Sigmoid colon (tissue), 7 donors: Measurements from ENCODE around the gene DYNC1LI2. TPM values are rescaled to one million over a fixed set of nuclear protein-coding genes. Genes with fewer than 3 reads are reported as not detected.
A peak's percentile ranks its signal among the peaks of the same experiment; 100 is the strongest.

Experiments used
- DNase-seq: peaks from one replicate; pipeline ENCODE4 v3.0.0-alpha.2; 2019
- H3K27ac ChIP-seq, 4 donors: fragments of 200-600 bp; sonication (generic); one replicate each; pipeline ENCODE4 v1.5.1; 2016 to 2019; ENCODE audit warnings: mild to moderate bottlenecking in 1 of 4
- H3K27me3 ChIP-seq, 3 donors: fragments of 200-600 bp; sonication (generic); one replicate each; pipeline ENCODE4 v1.5.1; 2019; ENCODE audit warnings: mild to moderate bottlenecking in 1 of 3
- H3K36me3 ChIP-seq, 4 donors: fragments of 200-600 bp; sonication (generic); one replicate each; pipeline ENCODE4 v1.5.1; 2016 to 2019
- H3K4me1 ChIP-seq, 4 donors: fragments of 200-600 bp; sonication (generic); one replicate each; pipeline ENCODE4 v1.5.1; 2017 to 2019
- H3K4me3 ChIP-seq, 4 donors: fragments of 200-600 bp; sonication (generic); one replicate each; pipeline ENCODE4 v1.5.1; 2017 to 2019; ENCODE audit warnings: mild to moderate bottlenecking in 2 of 4, moderate library complexity in 1 of 4
- H3K9me3 ChIP-seq, 4 donors: fragments of 200-600 bp in 3 of 4; sonication (generic) in 3 of 4; one replicate each; pipeline versions ENCODE4 v1.5.1 to v1.6.1; 2013 to 2019
- EP300 ChIP-seq, 4 donors: sonication (generic); formaldehyde crosslinking; IDR thresholded peaks; one replicate each; pipeline ENCODE4 v1.6.1; 2017; ENCODE audit warnings: antibody characterized with exemption in 4 of 4
- POLR2A ChIP-seq, 2 donors: fragments of 450-650 bp; IDR thresholded peaks; one replicate each; pipeline ENCODE4 v1.6.1; 2016; ENCODE audit warnings: antibody characterized with exemption in 2 of 2, mild to moderate bottlenecking in 2 of 2, moderate library complexity in 2 of 2
- POLR2AphosphoS5 ChIP-seq, 4 donors: sonication (generic); formaldehyde crosslinking; IDR thresholded peaks; one replicate each; pipeline ENCODE4 v1.6.1; 2017; ENCODE audit warnings: antibody characterized with exemption in 4 of 4
- WGBS, 2 donors: extraction: QIAGEN DNeasy Blood & Tissue Kit; methylation state at CpG; one replicate each; pipeline ENCODE4 v1.1.7; 2013; 5-methylcytosine and 5-hydroxymethylcytosine counted together
- intact Hi-C: fragments of 100-400 bp; cut with DNase I; formaldehyde crosslinking; loops from one replicate; pipeline ENCODE4 v1.15.1; 2023
- polyA plus RNA-seq, 3 donors: library from polyadenylated mRNA; stranded (reverse); fragments of 200-250 nt; gene quantifications; one replicate each; pipeline ENCODE4 v1.2.3, GENCODE V29; 2013
- total RNA-seq, 4 donors: library from RNA; depleted of rRNA; stranded (reverse); fragments of >200 nt; gene quantifications; one replicate each; pipeline ENCODE4 v1.1.0, GENCODE V29; 2016
- TF ChIP-seq, protein P1 (sequence below), 4 experiments: fragments of 450-650 bp in 3 of 4; fragments of 200-600 bp in 1 of 4; IDR thresholded peaks; one replicate each; pipeline ENCODE4 v1.5.1; 2016 to 2019; ENCODE audit warnings: antibody characterized with exemption in 4 of 4, mild to moderate bottlenecking in 3 of 4, moderate library complexity in 2 of 4
- donor health status: healthy with polysubstance abuse.
- donor health status: Bipolar disorder and iron deficiency.
- donor health status: healthy.

The DYNC1LI2 gene
- total and polyA plus RNA-seq, 7 donors: 52.9 to 327 (median 164) TPM

GRCh38 chr16:66720766-66721165 is 30.6 kb downstream of the DYNC1LI2 start:
- DNase-seq: no peak
- Histone ChIP-seq H3K9me3 (no peaks in the 10 kb centered on the region), H3K27me3 (no peaks in the 10 kb centered on the region), H3K27ac (no peak overlapping the region), H3K4me3 (no peak overlapping the region), H3K36me3 (peaks cover 23 to 71% (median 38%) of the 10 kb centered on the region in 4 donors), H3K4me1 (peaks cover 0 to 3% (median 0%) of the 10 kb centered on the region in 4 donors)
- no peak for TF ChIP-seq POLR2A (IDR thresholded peaks at IDR 0.05)
- TF ChIP-seq EP300 (IDR thresholded peaks at IDR 0.05): no peak
- TF ChIP-seq, protein P1, sequence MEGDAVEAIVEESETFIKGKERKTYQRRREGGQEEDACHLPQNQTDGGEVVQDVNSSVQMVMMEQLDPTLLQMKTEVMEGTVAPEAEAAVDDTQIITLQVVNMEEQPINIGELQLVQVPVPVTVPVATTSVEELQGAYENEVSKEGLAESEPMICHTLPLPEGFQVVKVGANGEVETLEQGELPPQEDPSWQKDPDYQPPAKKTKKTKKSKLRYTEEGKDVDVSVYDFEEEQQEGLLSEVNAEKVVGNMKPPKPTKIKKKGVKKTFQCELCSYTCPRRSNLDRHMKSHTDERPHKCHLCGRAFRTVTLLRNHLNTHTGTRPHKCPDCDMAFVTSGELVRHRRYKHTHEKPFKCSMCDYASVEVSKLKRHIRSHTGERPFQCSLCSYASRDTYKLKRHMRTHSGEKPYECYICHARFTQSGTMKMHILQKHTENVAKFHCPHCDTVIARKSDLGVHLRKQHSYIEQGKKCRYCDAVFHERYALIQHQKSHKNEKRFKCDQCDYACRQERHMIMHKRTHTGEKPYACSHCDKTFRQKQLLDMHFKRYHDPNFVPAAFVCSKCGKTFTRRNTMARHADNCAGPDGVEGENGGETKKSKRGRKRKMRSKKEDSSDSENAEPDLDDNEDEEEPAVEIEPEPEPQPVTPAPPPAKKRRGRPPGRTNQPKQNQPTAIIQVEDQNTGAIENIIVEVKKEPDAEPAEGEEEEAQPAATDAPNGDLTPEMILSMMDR (IDR thresholded peaks at IDR 0.05): no peak
- no peak for TF ChIP-seq POLR2AphosphoS5 (IDR thresholded peaks at IDR 0.05)
- 57 to 72% methylated on average over 3 of the region's 3 CpGs for WGBS, 2 donors
- intact Hi-C loops: loop anchor here (10.0 kb wide), 1 partner anchor 104 kb away; no protein-coding TSS in a partner anchor

- Histone ChIP-seq H3K9me3 (no peaks in the 10 kb centered on the region), H3K27ac (no peak overlapping the region), H3K4me1 (peaks cover 0 to 3% (median 0%) of the 10 kb centered on the region in 4 donors), H3K4me3 (no peak overlapping the region), H3K27me3 (no peaks in the 10 kb centered on the region), H3K36me3 (peaks cover 16 to 56% (median 22%) of the 10 kb centered on the region in 4 donors)
- intact Hi-C loops: no loop called here
- no peak for TF ChIP-seq POLR2A (IDR thresholded peaks at IDR 0.05)
- no peak for TF ChIP-seq EP300 (IDR thresholded peaks at IDR 0.05)
- no peak for DNase-seq
- WGBS, 2 donors: 97 to 99% methylated on average over 4 of the region's 4 CpGs
Measured at GRCh38 chr16:66719246-66719645, 32.2 kb downstream of the DYNC1LI2 start.

- Histone ChIP-seq H3K27me3 (no peaks in the 10 kb centered on the region), H3K36me3 (peaks cover 2 to 41% (median 8%) of the 10 kb centered on the region in 4 donors), H3K4me3 (no peak overlapping the region), H3K27ac (no peak overlapping the region), H3K4me1 (peaks cover 0 to 3% (median 0%) of the 10 kb centered on the region in 4 donors), H3K9me3 (no peaks in the 10 kb centered on the region)
- intact Hi-C loops: no loop called here
- TF ChIP-seq EP300 (IDR thresholded peaks at IDR 0.05) (no peak), POLR2A (IDR thresholded peaks at IDR 0.05) (no peak), POLR2AphosphoS5 (IDR thresholded peaks at IDR 0.05) (no peak)
- TF ChIP-seq, protein P1 (IDR thresholded peaks at IDR 0.05): no peak
- WGBS, 2 donors: 84 to 86% methylated on average over 4 of the region's 4 CpGs
- DNase-seq: no peak
Measured at GRCh38 chr16:66717776-66718175, 33.6 kb downstream of the DYNC1LI2 start.

- H3K4me1 ChIP-seq: peaks cover 0 to 3% (median 0%) of the 10 kb centered on the region in 4 donors
- H3K27me3 ChIP-seq: no peaks in the 10 kb centered on the region
- no peak overlapping the region for H3K27ac ChIP-seq
- H3K36me3 ChIP-seq: peaks cover 0 to 35% (median 4%) of the 10 kb centered on the region in 4 donors
- intact Hi-C loops: no loop called here
- H3K9me3 ChIP-seq: no peaks in the 10 kb centered on the region
- no peak overlapping the region for H3K4me3 ChIP-seq
- no peak for DNase-seq
- 39 to 63% methylated on average over 12 of the region's 12 CpGs for WGBS, 2 donors
- TF ChIP-seq, protein P1 (IDR thresholded peaks at IDR 0.05): peak; percentile 8 to 44 (median 32)
- TF ChIP-seq POLR2AphosphoS5 (IDR thresholded peaks at IDR 0.05): peak in 2 of 4 donors; percentile 13 to 29
- no peak for TF ChIP-seq POLR2A (IDR thresholded peaks at IDR 0.05)
Measured at GRCh38 chr16:66717112-66717675, 34.2 kb downstream of the DYNC1LI2 start.

GRCh38 chr16:66714654-66715307 is 36.6 kb downstream of the DYNC1LI2 start:
- H3K4me1 ChIP-seq: peaks cover 0 to 3% (median 0%) of the 10 kb centered on the region in 4 donors
- WGBS, 2 donors: 12 to 55% methylated on average over 6 of the region's 6 CpGs
- H3K27ac ChIP-seq: no peak overlapping the region
- TF ChIP-seq EP300 (IDR thresholded peaks at IDR 0.05): no peak
- no peak for TF ChIP-seq POLR2AphosphoS5 (IDR thresholded peaks at IDR 0.05)
- TF ChIP-seq POLR2A (IDR thresholded peaks at IDR 0.05): no peak
- TF ChIP-seq, protein P1 (IDR thresholded peaks at IDR 0.05): no peak
- no peaks in the 10 kb centered on the region for H3K27me3 ChIP-seq
- no peaks in the 10 kb centered on the region for H3K9me3 ChIP-seq
- intact Hi-C loops: no loop called here
- DNase-seq: peak; percentile 26
- H3K36me3 ChIP-seq: peaks cover 0 to 19% (median 4%) of the 10 kb centered on the region in 4 donors
- H3K4me3 ChIP-seq: no peak overlapping the region
